ENCODE measurements around the gene LRMDA. TPM values are rescaled to one million over a fixed set of nuclear protein-coding genes. Genes with fewer than 3 reads are reported as not detected.

The LRMDA gene
- total RNA-seq, 1 experiment from 2014 or later = not detected

GRCh38 chr10:76396134-76396533 lies 964.7 kb downstream of the LRMDA start:
- Histone ChIP-seq H3K4me1 (ENCODE audit: insufficient read depth, low read length, poor library complexity, severe bottlenecking) (no peaks in the 10 kb centered on the region), H3K27me3 (replicated peaks; ENCODE audit: insufficient read depth, low read depth, low read length, poor library complexity) (no peaks in the 10 kb centered on the region), H3K27ac (ENCODE audit: low read depth, low read length, poor library complexity, severe bottlenecking) (no peak overlapping the region), H3K36me3 (ENCODE audit: insufficient read depth, low read length, poor library complexity, severe bottlenecking) (no peaks in the 10 kb centered on the region), H3K4me3 (ENCODE audit: low read depth, low read length, poor library complexity, severe bottlenecking) (no peak overlapping the region), H3K9me3 (ENCODE audit: low read depth, low read length, poor library complexity, severe bottlenecking) (no peaks in the 10 kb centered on the region)
- BruUV-seq (replicated peaks) = no TSS peak
- TF ChIP-seq CTCF (conservative IDR thresholded peaks at IDR 0.05; ENCODE audit: low read depth, low read length) (no peak), EZH2 (IDR thresholded peaks at IDR 0.05; ENCODE audit: borderline replicate concordance, low read depth, low read length, poor library complexity, severe bottlenecking) (no peak)
- ChIA-PET CTCF (no interaction called here), POLR2A (ENCODE audit: low non-redundant PET) (no interaction called here)
- intact Hi-C loops (cut with micrococcal nuclease; ENCODE audit: unreplicated experiment) = no loop called here
- DNase-seq (ENCODE audit: low spot score) = no peak

GRCh38 chr10:76397181-76398042 lies 966.0 kb downstream of the LRMDA start:
- Histone ChIP-seq H3K27ac (ENCODE audit: low read depth, low read length, poor library complexity, severe bottlenecking) (no peak overlapping the region), H3K27me3 (replicated peaks; ENCODE audit: insufficient read depth, low read depth, low read length, poor library complexity) (no peaks in the 10 kb centered on the region), H3K4me1 (ENCODE audit: insufficient read depth, low read length, poor library complexity, severe bottlenecking) (no peaks in the 10 kb centered on the region), H3K9me3 (ENCODE audit: low read depth, low read length, poor library complexity, severe bottlenecking) (no peaks in the 10 kb centered on the region), H3K36me3 (ENCODE audit: insufficient read depth, low read length, poor library complexity, severe bottlenecking) (no peaks in the 10 kb centered on the region), H3K4me3 (ENCODE audit: low read depth, low read length, poor library complexity, severe bottlenecking) (no peak overlapping the region)
- POLR2A ChIA-PET (ENCODE audit: low non-redundant PET) = no interaction called here
- CTCF ChIA-PET = no interaction called here
- BruUV-seq (replicated peaks) = no TSS peak
- DNase-seq (ENCODE audit: low spot score) = no peak
- TF ChIP-seq EZH2 (IDR thresholded peaks at IDR 0.05; ENCODE audit: borderline replicate concordance, low read depth, low read length, poor library complexity, severe bottlenecking) = no peak
- TF ChIP-seq CTCF (conservative IDR thresholded peaks at IDR 0.05; ENCODE audit: low read depth, low read length) = no peak
- intact Hi-C loops (cut with micrococcal nuclease; ENCODE audit: unreplicated experiment) = no loop called here

GRCh38 chr10:76398043-76398710 lies 966.8 kb downstream of the LRMDA start:
- no peaks in the 10 kb centered on the region for H3K36me3 ChIP-seq (ENCODE audit: insufficient read depth, low read length, poor library complexity, severe bottlenecking)
- no peaks in the 10 kb centered on the region for H3K27me3 ChIP-seq (replicated peaks; ENCODE audit: insufficient read depth, low read depth, low read length, poor library complexity)
- H3K27ac ChIP-seq (ENCODE audit: low read depth, low read length, poor library complexity, severe bottlenecking) = no peak overlapping the region
- H3K4me1 ChIP-seq (ENCODE audit: insufficient read depth, low read length, poor library complexity, severe bottlenecking) = no peaks in the 10 kb centered on the region
- POLR2A ChIA-PET (ENCODE audit: low non-redundant PET) = no interaction called here
- H3K9me3 ChIP-seq (ENCODE audit: low read depth, low read length, poor library complexity, severe bottlenecking) = no peaks in the 10 kb centered on the region
- no peak overlapping the region for H3K4me3 ChIP-seq (ENCODE audit: low read depth, low read length, poor library complexity, severe bottlenecking)
- TF ChIP-seq CTCF (conservative IDR thresholded peaks at IDR 0.05; ENCODE audit: low read depth, low read length) = no peak
- no peak for TF ChIP-seq EZH2 (IDR thresholded peaks at IDR 0.05; ENCODE audit: borderline replicate concordance, low read depth, low read length, poor library complexity, severe bottlenecking)
- intact Hi-C loops (cut with micrococcal nuclease; ENCODE audit: unreplicated experiment) = no loop called here
- CTCF ChIA-PET = no interaction called here
- no peak for DNase-seq (ENCODE audit: low spot score)
- no TSS peak for BruUV-seq (replicated peaks)
